ENCODE data around the gene DEFB108B.
"Not testable (repeated sequence)": the region's sequence is repeated elsewhere in the genome, so short reads cannot be mapped to it uniquely, and the experiment has no call there.

DEFB108B gene

DNA sequence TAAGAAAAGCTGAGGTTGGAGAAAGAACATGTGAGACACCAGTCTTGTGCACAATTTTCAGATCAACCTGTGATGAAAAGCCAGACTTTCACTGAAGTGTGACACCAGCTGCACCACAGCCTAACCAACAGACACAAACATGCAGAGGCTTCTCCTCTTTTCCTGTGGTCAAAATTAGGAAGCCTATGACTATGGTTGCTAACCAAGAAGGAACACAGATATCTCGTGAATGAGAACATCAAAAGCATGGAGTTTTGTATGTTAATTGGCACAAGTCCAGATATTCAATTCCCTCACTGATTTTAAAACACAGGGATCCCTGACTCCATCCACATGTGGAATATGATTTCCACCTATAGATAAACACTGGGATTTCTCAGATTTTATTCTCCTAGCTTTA is 11.5 kb upstream of the DEFB108B start:
- DNase-seq: not testable (repeated sequence)

DNA sequence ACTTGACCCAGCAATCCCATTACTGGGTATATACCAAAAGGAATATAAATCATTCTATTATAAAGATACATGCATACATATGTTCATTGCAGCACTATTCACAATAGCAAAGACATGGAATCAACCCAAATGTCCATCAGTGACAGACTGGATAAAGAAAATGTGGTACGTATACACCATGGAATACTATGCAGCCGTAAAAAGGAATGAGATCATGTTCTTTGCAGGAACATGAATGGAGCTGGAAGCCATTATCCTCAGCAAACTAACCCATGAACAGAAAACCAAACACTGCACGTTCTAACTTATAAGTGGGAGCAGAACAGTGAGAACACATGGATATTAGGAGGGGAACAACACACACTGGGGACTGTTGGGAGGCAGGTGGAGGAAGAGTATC is 3.8 kb upstream of the DEFB108B start:
- DNase-seq: not testable (repeated sequence)

DNA sequence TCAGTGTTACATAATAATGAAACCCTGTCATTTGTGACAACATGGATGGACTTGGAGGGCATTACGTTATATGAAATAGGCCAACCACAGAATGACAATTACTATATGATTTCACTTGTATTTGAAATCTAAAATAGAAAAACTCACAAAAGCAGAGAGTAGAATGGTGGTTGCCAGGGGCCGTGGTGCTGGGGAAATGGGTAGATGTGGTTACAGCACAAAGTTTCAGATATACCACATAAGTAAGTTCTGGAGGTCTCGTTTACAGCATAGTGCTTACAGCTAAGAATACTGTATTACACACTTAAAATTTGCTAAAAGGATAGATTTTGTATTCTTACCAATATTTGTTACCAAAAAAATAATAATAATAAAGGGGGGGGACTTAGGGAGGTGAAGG is 3.3 kb upstream of the DEFB108B start:
- not testable (repeated sequence) for DNase-seq

DNA sequence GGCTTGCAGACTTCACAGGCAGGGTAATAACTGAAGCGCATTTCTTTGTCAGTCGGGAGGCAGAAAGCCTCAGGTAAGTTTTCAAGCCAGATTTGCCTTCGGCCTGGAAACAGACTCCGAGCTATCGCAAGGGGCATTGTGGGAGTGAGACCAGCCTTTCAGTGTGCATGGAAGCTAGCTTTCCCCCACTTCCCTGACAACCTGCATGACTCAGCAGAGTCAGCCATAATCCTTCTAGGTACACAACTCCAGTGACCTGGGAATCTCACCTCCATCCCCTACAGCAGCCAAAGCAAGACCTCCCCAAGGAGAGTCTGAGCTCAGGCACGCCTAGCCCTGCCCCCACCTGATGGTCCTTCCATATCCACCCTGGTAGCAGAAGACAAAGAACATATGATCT is 9.7 kb downstream of the DEFB108B start:
- DNase-seq: not testable (repeated sequence)

DNA sequence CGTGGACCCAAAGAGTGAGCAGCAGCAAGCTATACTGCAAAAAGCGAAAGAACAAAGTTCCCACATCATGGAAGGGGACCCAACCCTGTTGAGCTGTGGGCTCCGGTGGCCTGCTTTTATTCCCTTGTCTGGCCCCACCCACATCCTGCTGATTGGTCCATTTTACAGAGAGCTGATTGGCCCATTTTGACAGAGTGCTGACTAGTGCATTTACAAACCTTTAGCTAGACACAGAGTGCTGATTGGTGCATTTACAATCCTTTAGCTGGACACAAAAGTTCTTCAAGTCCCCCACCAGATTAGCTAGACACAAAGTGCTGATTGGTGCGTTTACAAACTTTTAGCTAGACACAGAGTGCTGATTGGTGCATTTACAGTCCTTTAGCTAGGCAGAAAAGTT is 10.4 kb downstream of the DEFB108B start:
- not testable (repeated sequence) for DNase-seq

DNA sequence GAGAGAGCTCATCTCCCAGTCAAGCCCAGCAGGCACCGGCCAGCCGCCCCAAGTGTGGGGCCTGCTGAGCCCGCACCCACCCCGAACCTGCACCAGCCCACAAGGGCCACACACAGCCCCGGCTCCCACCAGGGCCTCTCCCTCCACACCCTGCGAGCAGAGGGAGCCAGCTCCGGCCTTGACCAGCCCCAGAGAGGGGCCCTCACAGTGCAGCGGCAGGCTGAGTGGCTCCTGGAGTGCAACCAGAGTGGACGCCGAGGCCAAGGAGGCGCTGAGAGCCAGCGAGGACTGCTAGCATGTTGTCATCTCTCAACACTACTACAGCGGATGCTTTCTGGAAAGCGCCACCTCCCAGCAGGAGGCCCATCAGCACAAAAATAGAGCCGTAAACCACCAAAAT is 10.9 kb downstream of the DEFB108B start:
- DNase-seq: no peak

DNA sequence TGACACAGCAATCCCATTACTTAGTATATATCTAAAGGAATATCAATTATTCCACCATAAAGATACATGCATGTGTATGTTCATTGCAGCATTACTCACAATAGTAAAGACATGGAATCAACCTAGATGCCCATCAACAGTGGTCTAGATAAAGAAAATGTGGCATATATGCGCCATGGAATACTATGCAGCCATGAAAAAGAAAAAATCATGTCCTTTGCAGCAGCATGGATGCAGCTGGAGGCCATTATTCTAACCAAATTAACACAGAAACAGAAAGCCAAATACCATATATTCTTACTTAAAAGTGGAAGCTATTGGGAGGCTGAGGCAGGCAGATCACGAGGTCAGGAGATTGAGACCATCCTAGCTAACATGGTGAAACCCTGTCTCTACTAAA is 20.9 kb downstream of the DEFB108B start:
- DNase-seq: not testable (repeated sequence)

DNA sequence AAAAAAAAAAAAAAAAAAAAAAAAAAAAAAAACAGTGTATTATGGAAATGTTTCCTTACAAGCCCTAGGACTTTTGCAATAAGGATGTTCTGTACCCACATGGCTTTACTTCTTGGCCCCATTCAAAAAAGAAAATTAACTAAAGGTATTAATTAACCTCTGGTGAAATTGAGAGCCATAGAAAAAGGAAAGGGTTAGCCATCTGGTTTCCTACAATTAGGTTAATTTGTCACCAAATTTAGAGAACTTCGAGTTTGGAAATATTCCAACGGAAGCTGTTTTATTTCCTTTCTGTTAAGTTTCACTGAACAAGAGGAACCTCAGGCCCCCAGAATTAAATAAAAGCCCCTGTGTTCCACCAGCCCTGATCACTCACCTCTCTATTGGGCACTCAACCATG is 22.9 kb downstream of the DEFB108B start:
- not testable (repeated sequence) for DNase-seq

DNA sequence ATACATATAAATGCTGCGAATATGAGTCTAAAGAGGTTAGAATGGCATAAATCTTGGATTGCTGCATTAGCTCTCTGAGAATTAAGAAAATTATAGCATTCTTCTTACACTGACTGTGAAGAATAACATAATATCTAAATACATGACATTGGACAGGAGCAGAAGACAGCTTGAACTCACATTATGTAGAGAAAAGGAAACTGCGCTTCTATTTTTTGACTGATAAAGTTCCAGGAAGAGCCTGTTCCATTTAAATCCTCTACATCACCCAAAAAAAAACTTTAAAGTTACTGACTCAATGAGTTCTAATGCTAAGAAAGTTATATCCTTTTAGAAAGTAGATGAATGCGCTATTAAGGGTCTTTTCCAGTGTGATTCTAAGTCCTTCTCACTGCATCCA is 27.8 kb downstream of the DEFB108B start:
- DNase-seq: not testable (repeated sequence)

DNA sequence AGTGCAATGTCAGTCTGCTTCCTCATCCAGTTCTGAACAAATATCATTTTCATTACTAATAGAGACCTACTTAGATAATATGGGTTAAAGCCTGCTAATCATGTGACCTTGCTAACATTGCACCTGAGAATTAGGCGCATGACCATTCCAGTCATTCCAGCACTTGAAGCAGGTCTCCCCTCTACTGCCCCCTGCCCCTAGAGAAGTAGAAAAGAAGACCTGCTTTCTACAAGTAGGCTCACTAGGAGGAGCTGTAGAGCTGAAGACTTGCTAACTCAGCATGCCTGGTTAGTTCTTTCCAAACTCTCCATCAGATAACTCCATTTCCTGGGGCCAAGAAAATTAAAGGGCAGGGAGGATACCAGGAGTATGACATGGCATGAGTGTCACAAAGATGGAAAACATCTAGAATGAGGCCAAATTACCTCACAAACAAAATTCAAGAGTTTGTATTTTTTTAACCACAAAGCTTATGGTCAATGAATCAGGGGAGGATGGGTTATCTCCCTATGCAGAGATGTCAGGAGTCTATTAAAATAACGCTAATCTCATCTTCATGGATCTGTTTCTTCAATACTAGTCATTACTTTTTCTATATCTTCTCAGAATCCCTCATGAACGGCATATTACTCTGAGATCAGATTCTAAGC is 31.1 kb downstream of the DEFB108B start:
- DNase-seq: not testable (repeated sequence)

DNA sequence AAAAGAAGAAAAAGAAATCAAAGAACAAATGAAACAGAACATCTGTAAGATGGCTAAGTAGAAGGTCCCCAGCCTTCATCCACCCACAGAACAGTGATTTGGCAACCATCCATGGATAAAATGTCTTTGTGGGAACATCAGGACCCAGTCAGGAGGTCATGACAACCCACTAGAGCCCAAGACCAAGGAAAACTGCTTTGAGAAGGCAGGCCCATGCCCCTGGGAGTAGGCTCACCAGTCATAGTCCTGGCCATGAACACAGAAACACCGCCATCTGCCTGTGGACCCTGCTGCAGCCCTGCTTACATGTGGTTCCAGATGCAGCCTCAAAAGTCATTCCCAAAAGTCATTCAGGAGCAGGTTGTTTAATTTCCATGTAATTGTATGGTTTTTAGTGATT is 34.2 kb downstream of the DEFB108B start:
- DNase-seq: not testable (repeated sequence)

DNA sequence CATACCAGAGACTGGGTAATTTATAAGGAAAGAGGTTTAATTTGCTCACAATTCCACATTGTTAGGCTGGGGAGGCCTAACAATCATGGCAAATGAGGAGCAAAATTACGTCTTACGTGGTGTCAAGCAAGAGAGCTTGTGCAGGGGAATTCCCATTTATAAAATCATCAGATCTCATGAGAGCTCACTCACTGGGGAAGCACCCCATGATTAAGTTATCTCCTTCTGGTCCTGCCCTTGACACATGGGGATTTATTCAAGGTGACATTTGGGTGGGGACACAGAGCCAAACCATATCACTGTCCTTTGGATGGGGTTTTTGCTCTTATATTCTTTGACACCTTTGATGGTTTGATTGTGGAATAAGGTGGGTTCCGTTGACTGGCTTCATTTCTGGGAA is 36.9 kb downstream of the DEFB108B start:
- DNase-seq: not testable (repeated sequence)

DNA sequence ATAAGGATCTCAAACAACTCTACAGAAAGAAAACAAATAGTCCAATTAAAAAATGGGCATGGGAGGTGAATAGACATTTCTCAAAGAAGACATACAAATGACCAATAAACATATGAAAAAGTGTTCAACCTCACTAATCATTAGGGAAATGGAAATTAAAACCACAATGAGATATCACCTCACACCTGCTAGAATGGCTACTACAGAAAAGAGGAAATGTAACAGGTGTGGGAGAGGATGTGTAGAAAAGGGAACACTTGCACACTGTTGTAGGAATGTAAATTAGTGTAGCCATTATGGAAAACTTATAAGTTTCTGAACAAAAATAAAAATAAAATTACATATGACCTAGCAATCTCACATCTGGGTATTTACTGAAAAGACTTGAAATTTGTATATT is 37.7 kb downstream of the DEFB108B start:
- not testable (repeated sequence) for DNase-seq

DNA sequence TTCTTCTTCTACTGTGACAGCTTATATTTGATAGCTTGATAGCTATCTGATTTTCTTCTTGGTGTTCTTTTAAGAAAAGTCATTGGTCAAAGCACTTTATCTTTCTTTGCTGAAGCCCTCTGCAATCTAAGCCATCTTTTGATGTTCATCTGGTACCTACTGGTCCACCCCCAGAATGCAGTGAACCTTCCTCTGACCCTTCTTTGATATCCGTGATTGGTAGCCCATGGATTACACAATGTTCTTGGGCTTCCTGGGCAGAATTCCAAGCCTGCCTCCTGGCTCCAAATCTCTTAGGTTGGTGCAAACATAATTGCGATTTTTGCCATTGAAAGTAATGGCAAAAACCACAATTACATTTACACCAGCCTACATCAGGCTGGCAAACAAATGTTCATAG is 43.3 kb downstream of the DEFB108B start:
- DNase-seq: not testable (repeated sequence)

DNA sequence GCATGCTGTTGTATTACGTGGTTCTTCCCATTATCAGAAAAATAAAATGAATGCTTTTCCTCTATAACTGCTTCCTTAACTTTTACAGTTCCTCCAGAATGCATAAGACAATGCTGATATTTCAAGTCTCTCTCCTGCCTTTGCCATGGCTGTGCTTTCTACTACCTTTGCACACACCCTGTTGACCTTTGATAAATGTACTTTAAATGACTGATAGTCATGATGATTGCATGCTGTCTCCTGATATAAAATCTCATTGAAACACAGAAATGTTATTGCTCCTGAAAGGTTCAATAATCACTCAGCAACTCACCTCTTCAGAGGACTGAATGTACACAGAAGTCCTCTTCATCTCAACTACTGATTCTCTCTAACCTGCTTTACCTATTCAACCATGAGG is 45.1 kb downstream of the DEFB108B start, which contains the start of gene DEFB131B:
Gene DEFB131B (plus strand): TSS at position 395 of the 400 bp plus-strand sequence. CDS start 0 bp downstream, at position 395.
- not testable (repeated sequence) for DNase-seq

DNA sequence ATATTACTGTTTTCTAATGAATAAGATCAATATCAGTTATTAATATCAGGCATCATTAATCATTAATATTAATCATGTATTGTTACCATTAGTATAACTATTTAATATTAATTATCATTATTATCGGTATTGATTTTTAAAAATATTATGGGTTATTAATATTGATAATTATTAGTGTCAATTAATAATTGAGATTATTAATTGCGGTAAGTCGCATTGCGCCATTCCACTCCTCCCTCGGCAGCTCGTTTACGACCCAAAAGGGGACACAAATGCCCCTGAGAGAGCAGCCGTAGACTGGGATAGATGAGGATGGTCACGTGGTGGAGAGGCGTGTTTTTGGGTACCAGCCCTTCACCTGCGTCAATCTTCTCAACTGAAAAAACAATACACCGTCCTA is 52.8 kb downstream of the DEFB108B start:
- not testable (repeated sequence) for DNase-seq

Measured in NCI-H2107 (cell line).